ENCODE measurements around the gene TENM3. TPM values are rescaled to one million over a fixed set of nuclear protein-coding genes. Genes with fewer than 3 reads are reported as not detected.

Gene TENM3
- total RNA-seq, 1 experiment from 2014 or later: 34.1 TPM

DNA sequence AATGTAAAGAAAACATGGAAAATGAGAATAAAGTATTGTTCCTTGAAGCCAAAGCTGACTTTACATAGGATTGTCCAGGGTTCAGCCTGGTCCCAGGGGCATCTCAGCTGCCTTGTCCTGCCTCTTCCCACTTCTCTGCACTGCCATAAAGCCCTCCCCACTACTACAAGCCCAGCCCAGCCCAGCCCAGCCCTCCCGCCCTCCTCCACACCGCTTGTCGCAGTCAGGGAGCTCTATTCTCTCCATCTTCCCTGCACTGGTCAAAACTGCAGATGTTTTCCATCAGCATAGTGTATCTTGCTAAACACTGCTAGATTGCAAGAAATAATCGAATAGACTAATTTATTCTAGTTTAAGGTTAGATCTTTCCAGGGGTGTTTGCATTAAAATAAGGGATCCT lies 100.3 kb downstream of the TENM3 start:
- TF ChIP-seq, protein P1, sequence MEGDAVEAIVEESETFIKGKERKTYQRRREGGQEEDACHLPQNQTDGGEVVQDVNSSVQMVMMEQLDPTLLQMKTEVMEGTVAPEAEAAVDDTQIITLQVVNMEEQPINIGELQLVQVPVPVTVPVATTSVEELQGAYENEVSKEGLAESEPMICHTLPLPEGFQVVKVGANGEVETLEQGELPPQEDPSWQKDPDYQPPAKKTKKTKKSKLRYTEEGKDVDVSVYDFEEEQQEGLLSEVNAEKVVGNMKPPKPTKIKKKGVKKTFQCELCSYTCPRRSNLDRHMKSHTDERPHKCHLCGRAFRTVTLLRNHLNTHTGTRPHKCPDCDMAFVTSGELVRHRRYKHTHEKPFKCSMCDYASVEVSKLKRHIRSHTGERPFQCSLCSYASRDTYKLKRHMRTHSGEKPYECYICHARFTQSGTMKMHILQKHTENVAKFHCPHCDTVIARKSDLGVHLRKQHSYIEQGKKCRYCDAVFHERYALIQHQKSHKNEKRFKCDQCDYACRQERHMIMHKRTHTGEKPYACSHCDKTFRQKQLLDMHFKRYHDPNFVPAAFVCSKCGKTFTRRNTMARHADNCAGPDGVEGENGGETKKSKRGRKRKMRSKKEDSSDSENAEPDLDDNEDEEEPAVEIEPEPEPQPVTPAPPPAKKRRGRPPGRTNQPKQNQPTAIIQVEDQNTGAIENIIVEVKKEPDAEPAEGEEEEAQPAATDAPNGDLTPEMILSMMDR (IDR thresholded peaks at IDR 0.05; ENCODE audit: unreplicated experiment): no peak
- CTCF ChIA-PET: interaction anchor here (0.6 kb wide), 2 partner anchors 158 to 494 kb away, joined by 3 read pairs; no protein-coding TSS in a partner anchor
- Mint-ChIP-seq H3K27me3 (ENCODE audit: insufficient read depth, unreplicated experiment) (no peaks in the 10 kb centered on the region), H3K36me3 (ENCODE audit: insufficient read depth, unreplicated experiment) (peaks cover 5% of the 10 kb centered on the region), H3K9me3 (ENCODE audit: unreplicated experiment) (no peaks in the 10 kb centered on the region), H3K4me3 (ENCODE audit: unreplicated experiment) (no peak overlapping the region), H3K4me1 (ENCODE audit: insufficient read depth, unreplicated experiment) (no peaks in the 10 kb centered on the region), H3K27ac (ENCODE audit: low read depth, unreplicated experiment) (no peak overlapping the region)
- intact Hi-C loops (cut with micrococcal nuclease): no loop called here
- DNase-seq (ENCODE audit: unreplicated experiment): no peak
- POLR2A ChIA-PET: interaction anchor here (0.5 kb wide), 1 partner anchor 197 kb away, joined by 3 read pairs; no protein-coding TSS in a partner anchor
- BruUV-seq (replicated peaks): no TSS peak

DNA sequence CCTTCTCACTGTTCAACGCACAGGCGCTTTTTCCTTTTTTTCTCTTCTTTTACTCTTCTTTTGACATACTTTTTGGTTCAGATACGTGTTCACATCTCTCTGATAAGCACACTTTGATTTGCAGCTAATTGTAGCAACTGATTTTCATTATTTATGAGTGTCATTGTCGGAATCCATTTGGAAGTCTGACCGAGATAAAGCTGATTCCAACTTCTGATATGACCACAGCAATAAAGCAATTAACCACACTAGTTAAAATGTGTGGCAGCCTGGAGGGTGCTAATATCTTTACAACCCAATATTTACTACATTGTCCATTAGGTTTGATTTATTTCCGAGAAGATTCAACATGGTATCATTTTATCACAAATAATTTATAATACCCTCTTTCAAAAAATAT lies 101.8 kb downstream of the TENM3 start:
- CTCF ChIA-PET: no interaction called here
- H3K36me3 Mint-ChIP-seq (ENCODE audit: insufficient read depth, unreplicated experiment): peaks cover 5% of the 10 kb centered on the region
- TF ChIP-seq, protein P1 (IDR thresholded peaks at IDR 0.05; ENCODE audit: unreplicated experiment): no peak
- no peak overlapping the region for H3K27ac Mint-ChIP-seq (ENCODE audit: low read depth, unreplicated experiment)
- no TSS peak for BruUV-seq (replicated peaks)
- intact Hi-C loops (cut with micrococcal nuclease): no loop called here
- no peaks in the 10 kb centered on the region for H3K27me3 Mint-ChIP-seq (ENCODE audit: insufficient read depth, unreplicated experiment)
- POLR2A ChIA-PET: no interaction called here
- H3K4me1 Mint-ChIP-seq (ENCODE audit: insufficient read depth, unreplicated experiment): no peaks in the 10 kb centered on the region
- H3K4me3 Mint-ChIP-seq (ENCODE audit: unreplicated experiment): no peak overlapping the region
- no peak for DNase-seq (ENCODE audit: unreplicated experiment)
- no peaks in the 10 kb centered on the region for H3K9me3 Mint-ChIP-seq (ENCODE audit: unreplicated experiment)

DNA sequence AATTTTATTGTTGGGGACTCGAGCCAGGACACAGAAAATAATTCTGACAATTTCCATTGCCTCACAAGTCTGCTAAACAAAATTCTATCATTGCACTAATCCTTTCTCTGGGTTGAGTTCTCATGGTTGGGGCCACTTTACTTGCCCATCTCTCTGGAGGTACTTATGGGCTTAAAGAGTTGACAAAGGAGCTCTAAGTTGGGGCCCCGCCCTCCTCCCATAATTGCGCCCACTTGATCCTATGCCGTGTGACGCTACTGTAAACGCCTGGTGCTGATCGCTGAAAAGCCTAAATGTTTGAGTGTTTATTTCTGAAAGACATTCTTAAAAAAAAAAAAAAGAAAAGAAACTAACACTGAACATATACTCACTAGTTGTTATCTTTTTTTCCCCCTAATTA lies 103.0 kb downstream of the TENM3 start:
- no peaks in the 10 kb centered on the region for H3K4me1 Mint-ChIP-seq (ENCODE audit: insufficient read depth, unreplicated experiment)
- no TSS peak for BruUV-seq (replicated peaks)
- TF ChIP-seq, protein P1 (IDR thresholded peaks at IDR 0.05; ENCODE audit: unreplicated experiment): no peak
- intact Hi-C loops (cut with micrococcal nuclease): no loop called here
- DNase-seq (ENCODE audit: unreplicated experiment): no peak
- H3K27me3 Mint-ChIP-seq (ENCODE audit: insufficient read depth, unreplicated experiment): no peaks in the 10 kb centered on the region
- H3K4me3 Mint-ChIP-seq (ENCODE audit: unreplicated experiment): no peak overlapping the region
- H3K36me3 Mint-ChIP-seq (ENCODE audit: insufficient read depth, unreplicated experiment): peaks cover 5% of the 10 kb centered on the region
- ChIA-PET POLR2A (interaction anchor here (0.7 kb wide), 1 partner anchor 487 kb away, joined by 3 read pairs; no protein-coding TSS in a partner anchor), CTCF (interaction anchor here (0.9 kb wide), 1 partner anchor 494 kb away, joined by 3 read pairs; no protein-coding TSS in a partner anchor)
- H3K9me3 Mint-ChIP-seq (ENCODE audit: unreplicated experiment): no peaks in the 10 kb centered on the region
- H3K27ac Mint-ChIP-seq (ENCODE audit: low read depth, unreplicated experiment): no peak overlapping the region

DNA sequence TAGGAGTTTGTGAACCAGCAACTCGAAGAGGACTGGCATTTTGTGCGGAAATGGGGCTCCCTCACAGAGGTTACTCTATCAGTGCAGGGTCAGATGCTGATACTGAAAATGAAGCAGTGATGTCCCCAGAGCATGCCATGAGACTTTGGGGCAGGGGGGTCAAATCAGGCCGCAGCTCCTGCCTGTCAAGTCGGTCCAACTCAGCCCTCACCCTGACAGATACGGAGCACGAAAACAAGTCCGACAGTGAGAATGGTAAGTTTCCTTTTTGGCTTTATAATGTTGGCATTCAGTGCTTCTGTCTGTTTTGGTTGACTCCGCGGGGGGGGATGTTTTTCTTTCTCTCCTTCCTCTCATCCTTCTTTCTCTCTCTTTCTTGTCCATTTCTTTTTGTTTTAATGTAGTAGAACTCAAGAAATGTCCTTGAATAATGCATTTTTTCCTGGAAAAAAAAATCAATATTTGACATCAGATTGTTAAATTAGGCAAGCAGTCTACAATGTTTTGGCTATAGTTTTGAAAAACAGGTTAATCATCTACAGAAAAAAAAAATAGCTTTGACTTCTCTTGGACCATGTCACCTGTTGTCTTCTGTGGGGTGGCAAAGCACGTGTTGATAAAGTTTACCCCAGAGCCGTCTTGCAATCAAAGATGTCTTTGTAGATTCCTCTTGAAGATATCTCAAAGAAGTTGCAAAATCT lies 103.6 kb downstream of the TENM3 start:
- H3K4me1 Mint-ChIP-seq (ENCODE audit: insufficient read depth, unreplicated experiment): no peaks in the 10 kb centered on the region
- H3K27me3 Mint-ChIP-seq (ENCODE audit: insufficient read depth, unreplicated experiment): no peaks in the 10 kb centered on the region
- CTCF ChIA-PET: interaction anchor here (0.9 kb wide), 1 partner anchor 493 kb away, joined by 3 read pairs; no protein-coding TSS in a partner anchor

More for the DNA sequence above, 103.6 kb downstream of the TENM3 start:
- Mint-ChIP-seq H3K9me3 (ENCODE audit: unreplicated experiment) (no peaks in the 10 kb centered on the region), H3K4me3 (ENCODE audit: unreplicated experiment) (no peak overlapping the region), H3K27ac (ENCODE audit: low read depth, unreplicated experiment) (no peak overlapping the region), H3K36me3 (ENCODE audit: insufficient read depth, unreplicated experiment) (peaks cover 5% of the 10 kb centered on the region)
- POLR2A ChIA-PET: no interaction called here
- TF ChIP-seq, protein P1 (IDR thresholded peaks at IDR 0.05; ENCODE audit: unreplicated experiment): no peak
- intact Hi-C loops (cut with micrococcal nuclease): no loop called here
- BruUV-seq (replicated peaks): no TSS peak
- DNase-seq (ENCODE audit: unreplicated experiment): no peak
